DOHH2 (cell line): ENCODE data around the gene GIT1.

Experiments
- CTCF ChIP-seq: fragments of 200-600 bp; sonication (generic); IDR thresholded peaks from one replicate; pipeline ENCODE4 v1.5.1; 2014; ENCODE audit warnings: antibody characterized with exemption, mild to moderate bottlenecking, low read depth, low read length; ENCODE audit not compliant: poor library complexity, severe bottlenecking
- EZH2phosphoT487 ChIP-seq: fragments of 200-600 bp; sonication (generic); IDR thresholded peaks from 2 replicates; pipeline ENCODE4 v1.6.1; 2017; ENCODE audit warnings: borderline replicate concordance, mild to moderate bottlenecking, antibody characterized with exemption, low read length, moderate library complexity, mixed read lengths

DNA sequence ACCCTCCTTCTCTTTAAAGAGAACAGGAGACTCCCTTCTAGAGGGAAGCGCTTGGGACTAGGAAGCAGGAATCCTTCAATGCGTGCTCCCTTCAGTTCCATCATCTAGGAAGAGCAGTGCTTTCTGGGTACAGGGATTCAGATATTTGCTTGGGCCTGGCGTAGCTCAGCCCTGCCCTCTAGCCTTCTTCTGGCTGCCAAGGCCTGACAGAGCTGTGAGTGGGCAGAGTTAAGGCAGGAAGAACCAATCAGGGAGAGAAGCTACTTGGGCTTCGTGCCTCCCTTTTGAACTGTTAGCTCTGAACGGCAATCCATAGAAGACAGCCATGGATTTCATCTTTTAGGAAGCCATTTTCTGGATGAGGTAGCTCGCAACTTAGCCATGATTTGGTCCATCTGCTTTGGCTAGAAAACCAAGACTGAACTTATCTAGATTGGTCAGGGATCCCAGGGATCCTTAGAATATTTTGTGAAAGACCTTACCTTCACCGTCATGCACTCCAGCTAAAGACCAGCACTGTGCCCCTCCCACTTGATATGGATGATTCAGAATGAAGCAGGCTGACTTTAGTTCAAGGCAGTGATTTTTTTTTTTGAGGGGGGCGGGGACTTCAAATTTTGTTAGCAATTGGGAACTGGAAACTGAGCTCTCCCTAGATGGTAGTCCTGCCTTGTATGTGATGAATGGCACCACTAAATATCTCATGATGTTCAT, 35.7 kb upstream of the GIT1 start:
- no peak for TF ChIP-seq CTCF
- TF ChIP-seq EZH2phosphoT487 = no peak
